Urothelium cell line (cell line): ENCODE results near the gene MSI2.
"Not testable (repeated sequence)": the region's sequence is repeated elsewhere in the genome, so short reads cannot be mapped to it uniquely, and the experiment has no call there.

Experiments used
- DNase-seq: peaks from one replicate; pipeline ENCODE4 v3.0.0; 2011; ENCODE audit warnings: low spot score, mixed read lengths
- FAIRE-seq: peaks from 2 replicates; lab custom pipeline; 2011; peaks lifted over from hg19 to GRCh38; lab: Jason Lieb, UNC

Gene MSI2

DNA sequence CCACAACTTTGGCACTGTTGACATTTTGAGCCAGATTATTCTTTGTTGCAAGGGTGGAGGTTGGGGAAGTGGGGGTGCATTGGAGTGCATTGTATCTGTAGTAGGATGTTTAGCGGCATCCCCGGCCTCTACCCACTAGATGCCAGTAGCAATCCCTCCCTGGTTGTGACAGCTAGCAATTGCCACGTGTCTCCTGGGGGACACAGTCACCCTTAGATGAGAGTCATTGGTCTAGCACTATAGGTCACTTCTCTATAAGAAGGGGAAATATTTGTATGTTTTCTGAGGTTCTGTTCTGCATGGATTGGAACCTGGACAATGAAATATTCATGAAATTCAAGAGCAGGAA is 32.4 kb downstream of the MSI2 start:
- FAIRE-seq (no peak), DNase-seq (no peak)

GRCh38 chr17:57289130-57289529 is 32.8 kb downstream of the MSI2 start:
- FAIRE-seq (no peak), DNase-seq (no peak)

DNA sequence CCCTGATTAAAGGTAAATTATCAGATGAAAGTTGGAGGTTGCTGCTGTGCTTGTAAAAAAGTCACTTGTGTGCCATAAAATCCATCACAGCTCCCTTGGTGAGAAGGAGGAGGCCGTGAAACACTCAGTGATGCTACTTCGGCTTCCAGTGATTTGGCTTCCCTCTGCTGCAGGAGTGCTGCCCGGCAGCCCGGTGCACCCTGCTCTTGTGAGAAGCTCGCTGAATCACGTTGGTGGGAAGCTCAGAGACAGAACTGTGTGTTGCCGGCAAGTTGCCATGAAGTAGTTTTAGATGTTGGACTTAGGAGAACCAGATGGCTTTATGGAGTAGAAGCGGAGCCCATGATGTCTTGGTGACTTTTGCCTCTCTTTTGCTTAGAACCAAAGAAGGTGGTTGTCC is 33.3 kb downstream of the MSI2 start:
- FAIRE-seq: no peak

DNA sequence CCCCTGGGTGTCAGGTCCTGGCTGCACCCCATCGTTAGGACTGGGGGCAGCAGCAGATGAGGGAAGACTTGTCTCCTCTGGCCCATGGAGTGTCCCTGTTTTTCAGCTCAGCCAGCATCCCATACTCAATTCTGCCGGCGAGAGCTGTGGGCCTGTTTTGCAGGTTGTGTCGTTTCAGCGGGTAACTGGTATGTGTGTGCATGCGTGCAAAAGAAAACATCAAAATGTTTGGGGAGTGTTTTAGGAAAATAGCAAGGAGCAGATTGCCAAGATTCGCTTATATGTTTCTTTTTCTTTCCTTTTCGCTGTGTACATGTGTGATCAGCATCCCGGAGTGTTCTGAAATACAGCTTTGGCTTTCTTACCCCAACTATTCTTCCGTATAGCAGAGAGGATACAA is 34.7 kb downstream of the MSI2 start:
- FAIRE-seq: no peak

More for the DNA sequence above, 33.3 kb downstream of the MSI2 start:
- DNase-seq: no peak

DNA sequence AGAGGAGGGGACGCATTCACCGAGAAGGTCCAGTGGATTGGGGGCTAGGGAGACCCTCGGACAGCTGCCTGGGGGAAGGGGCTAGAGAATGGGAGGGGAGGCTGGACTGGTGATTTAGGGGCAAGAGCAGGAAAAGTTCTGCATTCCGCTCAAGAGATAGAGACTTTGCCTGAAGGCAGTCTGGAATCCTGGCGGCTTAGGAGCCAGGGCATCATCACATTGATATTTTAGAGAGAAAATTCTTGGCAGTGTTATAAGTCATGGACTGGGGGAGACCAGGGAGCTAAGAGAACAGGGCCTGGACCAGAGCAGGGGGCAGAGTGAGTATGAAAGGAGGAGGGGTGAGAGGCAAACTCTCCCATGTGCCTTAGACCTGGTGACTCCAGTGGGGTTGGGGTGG is 35.8 kb downstream of the MSI2 start:
- no peak for DNase-seq
- FAIRE-seq: no peak

More for the DNA sequence above, 34.7 kb downstream of the MSI2 start:
- no peak for DNase-seq

GRCh38 chr17:57293077-57293476 is 36.8 kb downstream of the MSI2 start:
- DNase-seq: peak; percentile 88
- no peak for FAIRE-seq

DNA sequence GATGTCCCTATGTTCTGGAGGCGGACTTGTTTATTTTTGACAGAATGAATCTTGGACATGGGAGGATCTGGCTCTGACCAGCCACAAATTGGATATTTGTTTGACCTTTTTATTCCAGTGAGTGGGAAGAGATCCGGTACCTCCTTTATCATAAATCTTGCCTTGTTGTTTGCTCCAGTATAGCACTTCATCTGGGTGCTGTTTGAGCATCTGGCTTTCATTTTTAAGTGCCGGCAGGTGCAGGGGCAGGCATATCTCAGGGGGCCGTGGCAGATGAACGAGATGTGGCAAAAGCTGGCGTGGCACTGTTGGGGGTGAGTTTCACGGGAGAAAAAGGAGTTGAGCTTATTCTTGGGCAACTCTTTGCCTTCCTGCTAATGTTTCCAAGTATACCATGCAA is 37.8 kb downstream of the MSI2 start:
- FAIRE-seq (no peak), DNase-seq (no peak)

DNA sequence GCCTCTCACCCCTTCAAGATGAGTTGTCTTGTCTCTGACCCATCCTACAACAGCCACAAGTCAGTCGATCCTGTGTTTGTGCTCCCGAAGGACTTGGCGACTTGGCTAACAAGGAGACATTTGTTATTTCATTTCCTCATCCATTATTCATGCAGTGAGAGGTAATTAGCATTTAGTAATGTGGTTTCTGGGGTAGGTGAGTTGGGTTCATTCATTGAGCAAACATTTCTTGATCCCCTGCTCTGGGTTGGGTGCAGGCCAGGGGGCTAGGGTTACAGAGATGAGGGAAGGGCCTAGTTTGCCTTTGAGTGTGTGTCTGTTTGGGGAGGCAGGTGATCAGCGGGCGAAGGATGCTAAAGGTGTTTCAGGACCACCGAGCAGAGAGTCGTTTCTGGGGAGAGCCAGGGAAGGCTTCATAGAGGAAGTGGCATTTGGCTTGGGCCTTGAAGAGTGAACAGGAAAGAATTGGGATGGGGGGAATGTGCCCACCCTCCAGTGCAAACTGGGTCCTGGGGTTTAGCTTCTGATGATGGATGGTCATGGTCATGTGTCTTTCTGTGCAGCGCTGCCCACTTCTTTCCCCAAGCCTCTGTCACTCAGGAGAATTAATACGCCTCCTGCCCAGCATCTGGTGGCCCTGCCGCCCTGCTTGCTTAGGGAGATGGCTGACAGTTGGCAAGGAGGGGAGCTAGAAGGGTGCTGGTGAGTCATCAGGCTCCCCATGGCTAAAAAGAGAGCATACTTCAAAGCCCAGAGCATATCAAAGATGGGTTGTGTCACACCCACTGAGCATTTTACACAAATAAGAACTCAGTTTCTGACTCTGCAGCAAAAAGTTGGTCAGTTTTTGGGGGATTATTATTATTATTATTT is 38.5 kb downstream of the MSI2 start:
- DNase-seq (peak; percentile 65), FAIRE-seq (no peak)

DNA sequence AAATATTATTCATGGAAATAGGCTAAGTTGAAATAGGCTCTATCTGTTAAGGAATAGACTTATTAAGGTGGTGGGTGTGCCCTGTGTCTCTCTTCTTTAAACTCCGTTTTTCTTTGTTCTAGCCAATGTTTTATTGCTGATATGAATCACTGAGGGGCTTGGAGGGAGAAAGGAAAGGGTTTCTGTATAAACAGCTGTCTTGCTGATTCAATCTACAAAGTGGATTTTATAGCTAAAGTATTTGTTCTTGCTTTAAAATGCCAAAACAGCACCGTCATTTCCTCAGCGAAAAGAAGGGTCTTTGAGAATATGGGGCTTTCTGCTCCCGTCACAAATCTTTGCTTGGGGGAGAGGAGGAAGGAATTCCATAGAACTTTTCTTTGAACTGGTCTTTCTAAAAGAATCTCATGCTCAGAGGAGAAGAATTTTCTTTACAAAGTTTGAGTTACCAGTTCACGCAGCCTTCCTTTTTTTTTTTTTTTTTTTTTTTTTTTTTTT is 39.3 kb downstream of the MSI2 start:
- DNase-seq (peak; percentile 27), FAIRE-seq (no peak)

GRCh38 chr17:57296231-57296630 is 39.9 kb downstream of the MSI2 start:
- FAIRE-seq (no peak), DNase-seq (no peak)

DNA sequence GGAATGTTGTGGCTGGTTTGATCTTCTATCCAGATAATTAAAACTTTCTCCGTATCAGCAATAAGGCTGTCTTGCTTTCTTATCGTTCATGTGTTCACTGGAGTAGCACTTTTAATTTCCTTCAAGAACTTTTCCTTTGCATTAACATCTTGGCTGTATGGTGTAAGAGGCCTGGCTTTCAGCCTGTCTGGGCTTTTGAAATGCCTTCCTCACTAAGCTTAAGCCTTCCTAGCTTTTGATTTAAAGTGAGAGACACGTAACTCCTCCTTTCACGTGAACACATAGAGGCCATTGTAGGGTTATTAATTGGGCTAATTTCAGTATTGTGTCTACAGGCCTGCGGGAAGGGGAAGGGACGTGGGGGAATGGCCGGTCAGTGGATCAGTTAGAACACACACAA is 42.9 kb downstream of the MSI2 start:
- FAIRE-seq: no peak
- DNase-seq: no peak

DNA sequence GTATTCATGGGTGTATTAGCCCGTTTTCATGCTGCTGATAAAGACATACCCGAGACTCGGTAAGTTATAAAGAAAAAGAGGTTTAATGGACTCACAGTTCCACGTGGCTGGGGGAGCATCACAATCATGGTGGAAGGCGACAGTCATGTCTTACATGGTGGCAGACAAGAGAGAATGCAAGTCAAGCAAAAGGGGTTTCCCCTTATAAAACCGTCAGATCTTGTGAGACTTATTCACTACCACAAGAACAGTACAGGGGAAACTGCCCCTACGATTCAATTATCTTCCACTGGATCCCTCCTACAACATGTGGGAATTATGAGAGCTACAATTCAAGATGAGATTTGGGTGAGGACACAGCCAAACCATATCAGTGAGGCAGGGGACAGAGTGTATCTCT is 44.3 kb downstream of the MSI2 start:
- FAIRE-seq, DNase-seq: not testable (repeated sequence)

DNA sequence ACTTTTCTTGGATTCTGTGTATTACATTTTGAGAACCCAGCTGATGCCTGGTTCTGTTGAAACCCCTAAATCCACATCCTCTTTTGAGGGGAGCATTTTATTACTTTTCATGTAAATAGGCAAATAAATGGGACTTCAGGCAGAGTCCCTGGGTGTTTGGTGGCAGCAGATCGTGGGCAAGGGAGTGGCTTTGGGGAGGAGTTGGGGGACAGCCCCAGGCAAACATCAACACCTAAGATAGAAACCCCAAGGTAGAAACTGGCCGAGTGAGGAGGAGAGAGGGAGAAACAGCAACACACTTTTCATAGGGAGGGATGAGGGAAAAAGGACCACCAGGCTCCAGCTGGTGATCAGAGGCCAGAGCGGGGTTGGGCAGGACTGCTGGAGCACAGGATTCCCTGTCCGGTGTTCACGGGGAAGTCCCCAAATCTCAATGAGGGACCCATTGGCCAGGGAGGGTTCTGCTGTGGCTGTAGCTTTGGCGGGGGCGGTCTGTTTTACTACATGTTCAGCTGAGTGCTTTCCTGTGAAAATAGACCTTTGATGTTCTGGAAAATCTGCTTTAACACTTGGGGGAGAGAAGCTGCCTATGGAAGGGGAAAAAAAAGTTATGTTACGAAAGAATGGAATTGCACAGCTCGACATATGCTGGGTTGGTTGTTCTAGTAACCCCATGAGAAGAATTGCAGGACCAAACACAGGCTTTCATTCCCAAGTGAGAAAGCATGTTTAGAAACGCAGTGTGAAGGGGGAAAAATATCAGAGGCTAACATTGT is 46.6 kb downstream of the MSI2 start:
- FAIRE-seq (no peak), DNase-seq (no peak)

- DNase-seq: no peak
- no peak for FAIRE-seq
Measured at GRCh38 chr17:57305144-57305728, 48.9 kb downstream of the MSI2 start.

- FAIRE-seq (no peak), DNase-seq (no peak)
Measured at GRCh38 chr17:57305908-57306504, 49.7 kb downstream of the MSI2 start.

GRCh38 chr17:57308543-57309186 is 52.3 kb downstream of the MSI2 start:
- FAIRE-seq (no peak), DNase-seq (no peak)

- DNase-seq (no peak), FAIRE-seq (no peak)
Measured at GRCh38 chr17:57309479-57309878, 53.2 kb downstream of the MSI2 start.

GRCh38 chr17:57311281-57312216 is 55.2 kb downstream of the MSI2 start:
- DNase-seq: no peak
- no peak for FAIRE-seq

DNA sequence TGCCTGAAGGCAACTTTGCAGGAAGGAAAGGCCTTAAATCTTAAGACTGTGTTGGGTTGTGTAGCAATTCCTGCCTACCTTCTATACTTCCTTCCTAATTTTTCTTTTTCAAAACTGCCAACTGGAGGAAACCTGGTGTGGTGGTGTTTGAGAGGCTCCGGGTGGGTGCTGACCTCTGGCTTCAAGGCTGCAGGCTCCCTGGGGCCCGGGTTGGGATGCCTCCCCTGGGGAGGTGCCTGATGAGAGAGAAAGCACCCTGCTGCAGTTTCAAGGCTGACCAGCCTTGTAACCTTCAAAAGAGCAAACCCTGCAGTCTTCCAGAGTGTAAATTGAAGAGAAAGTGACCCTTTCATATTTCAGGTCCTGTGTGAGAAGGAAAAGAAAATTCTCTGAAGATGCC is 55.9 kb downstream of the MSI2 start:
- DNase-seq (no peak), FAIRE-seq (no peak)
